GM21619 (cell line): Measurements from ENCODE around the gene PARP3.
A peak's percentile ranks its signal among the peaks of the same experiment; 100 is the strongest.
"Not testable (repeated sequence)": the region's sequence is repeated elsewhere in the genome, so short reads cannot be mapped to it uniquely, and the experiment has no call there.

Experiments
- ATAC-seq: cut with Tn5 transposase; IDR thresholded peaks from one replicate; pipeline ENCODE4 v1.9.1; 2021; ENCODE audit not compliant: unreplicated experiment

Gene PARP3

GRCh38 chr3:51941798-51942602 lies at the start of gene PARP3, which contains the start of gene RRP9:
TSS of gene PARP3 (plus strand) at chr3:51942363. CDS start at chr3:51943356, 993 bp downstream.
TSS of gene RRP9 (minus strand) at chr3:51941904. CDS start at chr3:51941867, 37 bp downstream.
- peak; percentile 83 for ATAC-seq

GRCh38 chr3:51894391-51894790 lies 47.8 kb upstream of the PARP3 start:
- no peak for ATAC-seq

- ATAC-seq, result no peak
These were observed 47.2 kb upstream of the PARP3 start for GRCh38 chr3:51894939-51895338.

GRCh38 chr3:51896607-51897305 lies 45.4 kb upstream of the PARP3 start:
- no peak for ATAC-seq

- ATAC-seq, result no peak
These were observed 44.8 kb upstream of the PARP3 start for GRCh38 chr3:51897391-51897790.

GRCh38 chr3:51900043-51900442 lies 42.1 kb upstream of the PARP3 start:
- not testable (repeated sequence) for ATAC-seq

- not testable (repeated sequence) for ATAC-seq
These were observed 39.8 kb upstream of the PARP3 start for GRCh38 chr3:51902361-51902760.

GRCh38 chr3:51904034-51904823 lies 37.9 kb upstream of the PARP3 start:
- no peak for ATAC-seq

GRCh38 chr3:51908026-51908425 lies 34.1 kb upstream of the PARP3 start:
- no peak for ATAC-seq

- ATAC-seq, result no peak
These were observed 25.7 kb upstream of the PARP3 start for GRCh38 chr3:51916418-51916817.

- no peak for ATAC-seq
These were observed 21.0 kb upstream of the PARP3 start for GRCh38 chr3:51921081-51921578.

- no peak for ATAC-seq
These were observed 14.8 kb upstream of the PARP3 start for GRCh38 chr3:51927061-51927977.

- ATAC-seq, result no peak
These were observed 13.7 kb upstream of the PARP3 start for GRCh38 chr3:51928438-51928837.

GRCh38 chr3:51928981-51929380 lies 13.2 kb upstream of the PARP3 start:
- ATAC-seq, result not testable (repeated sequence)

GRCh38 chr3:51929420-51930003 lies 12.7 kb upstream of the PARP3 start:
- ATAC-seq, result no peak

- ATAC-seq, result no peak
These were observed 11.7 kb upstream of the PARP3 start for GRCh38 chr3:51930439-51930838.

GRCh38 chr3:51931756-51932155 lies 10.4 kb upstream of the PARP3 start:
- ATAC-seq, result no peak

- no peak for ATAC-seq
These were observed 9.4 kb upstream of the PARP3 start for GRCh38 chr3:51932471-51933370.
